ENCODE data around the gene CXorf58. TPM values are rescaled to one million over a fixed set of nuclear protein-coding genes. Genes with fewer than 3 reads are reported as not detected.

Gene CXorf58
- total RNA-seq, 1 experiment from 2014 or later: not detected

DNA sequence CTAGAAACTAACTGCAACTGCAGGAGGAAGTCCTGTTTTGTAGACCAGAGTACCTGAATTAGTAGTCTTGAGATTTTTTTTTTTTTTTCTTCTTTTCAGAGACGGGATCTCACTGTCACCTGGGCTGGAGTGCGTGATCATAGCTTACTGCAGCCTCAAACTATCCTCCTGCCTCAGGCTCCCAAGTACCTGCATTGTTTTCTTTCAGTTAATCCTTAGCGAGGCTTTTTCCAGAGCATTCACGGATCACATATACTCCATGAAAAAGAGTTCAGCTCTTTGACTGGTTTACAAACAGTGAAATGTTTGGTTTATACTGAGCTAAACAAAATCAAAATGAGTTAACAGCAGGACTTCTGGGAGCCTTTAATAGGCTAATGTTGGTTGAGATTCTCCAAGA is 73.4 kb downstream of the CXorf58 start:
- H3K4me2 ChIP-seq (ENCODE audit: low read length): no peak overlapping the region
- no peak overlapping the region for H3K9ac ChIP-seq (ENCODE audit: low read length)
- H4K20me1 ChIP-seq (ENCODE audit: insufficient read depth): no peaks in the 10 kb centered on the region
- H3K9me2 ChIP-seq (ENCODE audit: insufficient read depth): no peaks in the 10 kb centered on the region
- no peak for ATAC-seq
- TF ChIP-seq EGR1 (IDR thresholded peaks at IDR 0.05; ENCODE audit: low read depth): no peak
- TF ChIP-seq POLR2AphosphoS5 (IDR thresholded peaks at IDR 0.05; ENCODE audit: low read depth, low read length): no peak
- no peak for TF ChIP-seq ZNF274 (IDR thresholded peaks at IDR 0.05; ENCODE audit: low read depth, low read length)
- no peak for TF ChIP-seq SIN3A (IDR thresholded peaks at IDR 0.05; ENCODE audit: low read depth)
- TF ChIP-seq ZFX (IDR thresholded peaks at IDR 0.05): no peak
- TF ChIP-seq, protein P1, sequence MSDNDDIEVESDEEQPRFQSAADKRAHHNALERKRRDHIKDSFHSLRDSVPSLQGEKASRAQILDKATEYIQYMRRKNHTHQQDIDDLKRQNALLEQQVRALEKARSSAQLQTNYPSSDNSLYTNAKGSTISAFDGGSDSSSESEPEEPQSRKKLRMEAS (IDR thresholded peaks at IDR 0.05): no peak
- TF ChIP-seq REST (IDR thresholded peaks at IDR 0.05; ENCODE audit: low read depth): no peak
- no peak for TF ChIP-seq CEBPB (IDR thresholded peaks at IDR 0.05; ENCODE audit: low read depth)
- no peak for TF ChIP-seq SRF (IDR thresholded peaks at IDR 0.05; ENCODE audit: low read depth)
- no peak for TF ChIP-seq FOSL1 (IDR thresholded peaks at IDR 0.05; ENCODE audit: low read depth)
- TF ChIP-seq, protein P2, sequence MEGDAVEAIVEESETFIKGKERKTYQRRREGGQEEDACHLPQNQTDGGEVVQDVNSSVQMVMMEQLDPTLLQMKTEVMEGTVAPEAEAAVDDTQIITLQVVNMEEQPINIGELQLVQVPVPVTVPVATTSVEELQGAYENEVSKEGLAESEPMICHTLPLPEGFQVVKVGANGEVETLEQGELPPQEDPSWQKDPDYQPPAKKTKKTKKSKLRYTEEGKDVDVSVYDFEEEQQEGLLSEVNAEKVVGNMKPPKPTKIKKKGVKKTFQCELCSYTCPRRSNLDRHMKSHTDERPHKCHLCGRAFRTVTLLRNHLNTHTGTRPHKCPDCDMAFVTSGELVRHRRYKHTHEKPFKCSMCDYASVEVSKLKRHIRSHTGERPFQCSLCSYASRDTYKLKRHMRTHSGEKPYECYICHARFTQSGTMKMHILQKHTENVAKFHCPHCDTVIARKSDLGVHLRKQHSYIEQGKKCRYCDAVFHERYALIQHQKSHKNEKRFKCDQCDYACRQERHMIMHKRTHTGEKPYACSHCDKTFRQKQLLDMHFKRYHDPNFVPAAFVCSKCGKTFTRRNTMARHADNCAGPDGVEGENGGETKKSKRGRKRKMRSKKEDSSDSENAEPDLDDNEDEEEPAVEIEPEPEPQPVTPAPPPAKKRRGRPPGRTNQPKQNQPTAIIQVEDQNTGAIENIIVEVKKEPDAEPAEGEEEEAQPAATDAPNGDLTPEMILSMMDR (IDR thresholded peaks at IDR 0.05 in 2 of 3, conservative IDR thresholded peaks at IDR 0.05 in 1 of 3; ENCODE audit: borderline replicate concordance in 1 of 3, insufficient read depth in 1 of 3, low read depth in 2 of 3, low read length in 2 of 3): no peak
- no peak for TF ChIP-seq ZBTB33 (IDR thresholded peaks at IDR 0.05; ENCODE audit: extremely low read depth, insufficient replicate concordance, low read length)
- TF ChIP-seq TCF7L2 (IDR thresholded peaks at IDR 0.05; ENCODE audit: borderline replicate concordance, extremely low read depth, insufficient read depth, insufficient read length): no peak
- no peak overlapping the region for H3K4me3 ChIP-seq (replicated peaks in 1 of 2; ENCODE audit: low read depth in 1 of 2, low read length in 2 of 2)
- no TSS peak for BruUV-seq (replicated peaks)
- H2AFZ ChIP-seq (ENCODE audit: low read depth, low read length, poor library complexity, severe bottlenecking): no peak overlapping the region
- no peak for DNase-seq (ENCODE audit: low read depth, low spot score)
- ChIA-PET POLR2A (no interaction called here), CTCF (no interaction called here), RAD21 (ENCODE audit: low non-redundant PET in 1 of 2, low total read pairs in 2 of 2, uncharacterized antibody in 2 of 2, unreplicated experiment in 2 of 2) (no interaction called here)
- no peaks in the 10 kb centered on the region for H3K36me3 ChIP-seq (ENCODE audit: control insufficient read depth in 1 of 2, insufficient read depth in 2 of 2, low read length in 2 of 2)
- no peak overlapping the region for H3K27ac ChIP-seq (ENCODE audit: low read depth, low read length)
- no peaks in the 10 kb centered on the region for H3K4me1 ChIP-seq (ENCODE audit: control insufficient read depth in 1 of 2, insufficient read depth in 2 of 2, low read length in 2 of 2)
- no peaks in the 10 kb centered on the region for H3K27me3 ChIP-seq (ENCODE audit: insufficient read depth, low read length)
- intact Hi-C loops (cut with micrococcal nuclease): no loop called here
- H3K79me2 ChIP-seq (ENCODE audit: insufficient read depth, low read length): no peaks in the 10 kb centered on the region; the same call in 1 of the 2 replicates
- H3K9me3 ChIP-seq (ENCODE audit: control insufficient read depth in 1 of 2, insufficient read depth in 1 of 2, low read depth in 1 of 2, low read length in 2 of 2): no peaks in the 10 kb centered on the region

All from HCT116 (cell line).